Ovary (tissue), 3 donors: Measurements from ENCODE around the gene CAVIN1.
A peak's percentile ranks its signal among the peaks of the same experiment; 100 is the strongest.

Experiments used
- CTCF ChIP-seq, 3 donors: fragments of 450-650 bp in 2 of 3; fragments of 200-600 bp in 1 of 3; IDR thresholded peaks; one replicate each; pipeline versions ENCODE4 v1.5.1 to v1.8.0; 2016 to 2022; ENCODE audit warnings: antibody characterized with exemption in 3 of 3, mild to moderate bottlenecking in 1 of 3
- EP300 ChIP-seq: sonication (generic); formaldehyde crosslinking; IDR thresholded peaks from one replicate; pipeline ENCODE4 v1.6.1; 2017; ENCODE audit warnings: antibody characterized with exemption
- donor health status: DM: no; HTN: no; CAD: no.

GRCh38 chr17:42388381-42389134, 34.5 kb downstream of the CAVIN1 start, which contains the start of gene STAT3:
- peak in 1 of 3 donors; percentile 17 for TF ChIP-seq CTCF (IDR thresholded peaks at IDR 0.05)
- peak; percentile 100 for TF ChIP-seq EP300
